GM11168 (cell line): Measurements from ENCODE around the gene PHPT1.

Source experiments
- in situ Hi-C: fragments of 300-500 bp; cut with MboI; formaldehyde crosslinking; loops from one replicate; pipeline ENCODE4 v1.12.0; 2022; ENCODE audit warnings: low sequenced_read_pairs; ENCODE audit not compliant: unreplicated experiment

PHPT1 gene

GRCh38 chr9:136857581-136858412 is 8.6 kb downstream of the PHPT1 start:
- in situ Hi-C loops: no loop called here

GRCh38 chr9:136858452-136858843 is 9.2 kb downstream of the PHPT1 start:
- in situ Hi-C loops: no loop called here

GRCh38 chr9:136858844-136859757 is 9.9 kb downstream of the PHPT1 start:
- in situ Hi-C loops: no loop called here

- in situ Hi-C loops: loop anchor here (10.0 kb wide), 1 partner anchor 74 kb away; no protein-coding TSS in a partner anchor
Observed at GRCh38 chr9:136860529-136860928, 11.3 kb downstream of the PHPT1 start.

GRCh38 chr9:136860933-136861873 is 12.0 kb downstream of the PHPT1 start:
- in situ Hi-C loops: loop anchor here (10.0 kb wide), 1 partner anchor 74 kb away; no protein-coding TSS in a partner anchor

- in situ Hi-C loops: loop anchor here (10.0 kb wide), 1 partner anchor 73 kb away; no protein-coding TSS in a partner anchor
Observed at GRCh38 chr9:136861874-136862457, 12.8 kb downstream of the PHPT1 start.

- in situ Hi-C loops: loop anchor here (10.0 kb wide), 1 partner anchor 72 kb away; no protein-coding TSS in a partner anchor
Observed at GRCh38 chr9:136862849-136863622, 13.8 kb downstream of the PHPT1 start.

- in situ Hi-C loops: loop anchor here (10.0 kb wide), 1 partner anchor 71 kb away; no protein-coding TSS in a partner anchor
Observed at GRCh38 chr9:136863623-136864273, 14.5 kb downstream of the PHPT1 start.

- in situ Hi-C loops: loop anchor here (10.0 kb wide), 1 partner anchor 70 kb away; no protein-coding TSS in a partner anchor
Observed at GRCh38 chr9:136865041-136865767, 16.0 kb downstream of the PHPT1 start.

GRCh38 chr9:136865768-136866103 is 16.5 kb downstream of the PHPT1 start:
- in situ Hi-C loops: loop anchor here (10.0 kb wide), 1 partner anchor 69 kb away; no protein-coding TSS in a partner anchor

- in situ Hi-C loops: loop anchor here (10.0 kb wide), 1 partner anchor 68 kb away; no protein-coding TSS in a partner anchor
Observed at GRCh38 chr9:136866898-136867421, 17.8 kb downstream of the PHPT1 start.

GRCh38 chr9:136867480-136867879 is 18.3 kb downstream of the PHPT1 start:
- in situ Hi-C loops: loop anchor here (10.0 kb wide), 1 partner anchor 67 kb away; no protein-coding TSS in a partner anchor

- in situ Hi-C loops: loop anchor here (10.0 kb wide), 1 partner anchor 67 kb away; no protein-coding TSS in a partner anchor
Observed at GRCh38 chr9:136867917-136868316, 18.7 kb downstream of the PHPT1 start.

- in situ Hi-C loops: loop anchor here (10.0 kb wide), 1 partner anchor 66 kb away; no protein-coding TSS in a partner anchor
Observed at GRCh38 chr9:136868644-136869043, 19.4 kb downstream of the PHPT1 start.

GRCh38 chr9:136869611-136870010 is 20.4 kb downstream of the PHPT1 start:
- in situ Hi-C loops: loop anchor here (10.0 kb wide), 1 partner anchor 65 kb away; no protein-coding TSS in a partner anchor

- in situ Hi-C loops: no loop called here
Observed at GRCh38 chr9:136875155-136875554, 25.9 kb downstream of the PHPT1 start.

GRCh38 chr9:136876476-136876875 is 27.3 kb downstream of the PHPT1 start:
- in situ Hi-C loops: no loop called here
